HEK293 (cell line): Measurements from ENCODE around the gene CFAP45.

Source experiments
- CTCF ChIP-seq: fragments of 450-650 bp; formaldehyde crosslinking; IDR thresholded peaks from 2 replicates; pipeline ENCODE4 v1.5.1; 2016; ENCODE audit warnings: missing biosample characterization, missing genetic modification characterization
- TCF7L2 ChIP-seq: IDR thresholded peaks from 2 replicates; pipeline ENCODE4 v1.6.1; 2011; ENCODE audit warnings: low read depth, mild to moderate bottlenecking, inconsistent platforms, low read length, moderate library complexity, borderline replicate concordance
- ZNF211 ChIP-seq: fragments of 450-650 bp; formaldehyde crosslinking; IDR thresholded peaks from 2 replicates; pipeline ENCODE4 v1.5.1; 2016; ENCODE audit warnings: low read depth, missing biosample characterization, missing genetic modification characterization
- ZNF768 ChIP-seq: fragments of 450-650 bp; formaldehyde crosslinking; IDR thresholded peaks from 2 replicates; pipeline ENCODE4 v1.5.1; 2018; ENCODE audit warnings: missing biosample characterization, mild to moderate bottlenecking, missing genetic modification characterization
- ZNF843 ChIP-seq: fragments of 450-650 bp; formaldehyde crosslinking; IDR thresholded peaks from 2 replicates; pipeline ENCODE4 v1.5.1; 2016; ENCODE audit warnings: missing biosample characterization, missing genetic modification characterization

GRCh38 chr1:159908031-159908940, 8.3 kb upstream of the CFAP45 start:
- no peak for TF ChIP-seq CTCF (tag by site-specific recombination)
- no peak for TF ChIP-seq TCF7L2
- TF ChIP-seq ZNF768, result no peak
- TF ChIP-seq ZNF211 (tag by site-specific recombination), result no peak
- no peak for TF ChIP-seq ZNF843
